SU-DHL-6 (cell line): ENCODE results near the gene GRIK5.

Experiments
- H2AFZ ChIP-seq: fragments of 200-600 bp; sonication (generic); 2 replicates; pipeline ENCODE4 v1.6.1; 2014; ENCODE audit warnings: low read depth, mild to moderate bottlenecking, moderate library complexity, mixed read lengths, antibody characterized with exemption, low read length; ENCODE audit not compliant: severe bottlenecking
- H3F3A ChIP-seq: fragments of 200-600 bp; shearing (Covaris generic); 2 replicates; pipeline ENCODE4 v1.6.0; 2016; ENCODE audit warnings: antibody characterized with exemption, mild to moderate bottlenecking; ENCODE audit not compliant: insufficient read depth
- H3K27ac ChIP-seq: fragments of 200-600 bp; sonication (generic); 2 replicates; pipeline ENCODE4 v1.5.1; 2016; ENCODE audit warnings: low read depth, mild to moderate bottlenecking, low read length, moderate library complexity, mixed read lengths
- H3K27me3 ChIP-seq: fragments of 200-600 bp; sonication (generic), shearing (Covaris generic); 2 replicates; pipeline ENCODE4 v1.6.0; 2014; ENCODE audit warnings: mild to moderate bottlenecking, low read length
- H3K36me3 ChIP-seq: fragments of 200-600 bp; sonication (generic); 2 replicates; pipeline ENCODE4 v1.6.1; 2014; ENCODE audit warnings: mild to moderate bottlenecking, low read length, mixed read lengths
- H3K4me2 ChIP-seq: fragments of 300-600, 200-600 bp; shearing (Covaris generic), sonication (generic); 2 replicates; pipeline ENCODE4 v1.6.0; 2014; ENCODE audit warnings: low read length, low read depth, mild to moderate bottlenecking; ENCODE audit not compliant: poor library complexity, severe bottlenecking
- H3K4me3 ChIP-seq: fragments of 200-600 bp; sonication (generic); 2 replicates; pipeline ENCODE4 v1.5.1; 2014; ENCODE audit warnings: antibody characterized with exemption, low read length, mild to moderate bottlenecking, mixed read lengths; ENCODE audit not compliant: insufficient read depth, poor library complexity, severe bottlenecking
- H3K79me2 ChIP-seq: fragments of 200-600 bp; sonication (generic); 2 replicates; pipeline ENCODE4 v1.6.1; 2014; ENCODE audit warnings: mild to moderate bottlenecking, low read length, moderate library complexity; ENCODE audit not compliant: insufficient read depth
- H3K9ac ChIP-seq: fragments of 200-600 bp; sonication (generic); 2 replicates; pipeline ENCODE4 v1.7.0; 2014; ENCODE audit warnings: mild to moderate bottlenecking, low read length
- H3K9me2 ChIP-seq: fragments of 200-600 bp; sonication (generic); replicated peaks from 2 replicates; pipeline ENCODE4 v1.6.1; 2014; ENCODE audit warnings: low read length; ENCODE audit not compliant: insufficient read depth
- H3K9me3 ChIP-seq: fragments of 200-600 bp; sonication (generic); 2 replicates; pipeline ENCODE4 v1.6.1; 2014; ENCODE audit warnings: low read length, mixed read lengths; ENCODE audit not compliant: insufficient read depth
- H4K20me1 ChIP-seq: fragments of 200-600 bp; sonication (generic); 2 replicates; pipeline ENCODE4 v1.6.1; 2014; ENCODE audit warnings: low read depth, mild to moderate bottlenecking, antibody characterized with exemption, low read length, moderate library complexity, mixed read lengths
- CTCF ChIP-seq: fragments of 200-600 bp; sonication (generic); IDR thresholded peaks from one replicate; pipeline ENCODE4 v1.5.1; 2017; ENCODE audit warnings: antibody characterized with exemption, mild to moderate bottlenecking, low read length, moderate library complexity; ENCODE audit not compliant: insufficient read depth, poor library complexity, severe bottlenecking
- EZH2phosphoT487 ChIP-seq: fragments of 200-600 bp; sonication (generic), shearing (Covaris generic); conservative IDR thresholded peaks from 2 replicates; pipeline ENCODE4 v1.6.1; 2018; ENCODE audit warnings: mild to moderate bottlenecking, antibody characterized with exemption, low read length, moderate library complexity, mixed read lengths

GRIK5 gene

GRCh38 chr19:42088471-42089190 is 18.6 kb upstream of the GRIK5 start:
- no peak overlapping the region for H3K9ac ChIP-seq
- no peak for TF ChIP-seq CTCF
- TF ChIP-seq EZH2phosphoT487 = no peak
- no peaks in the 10 kb centered on the region for H3K79me2 ChIP-seq
- no peak overlapping the region for H3K4me2 ChIP-seq
- no peaks in the 10 kb centered on the region for H3K9me2 ChIP-seq
- H3K4me3 ChIP-seq = no peak overlapping the region
- H3F3A ChIP-seq = peaks cover 20% of the 10 kb centered on the region; the same call in 1 of the 2 replicates
- H4K20me1 ChIP-seq = no peaks in the 10 kb centered on the region
- H3K9me3 ChIP-seq = no peaks in the 10 kb centered on the region
- H3K27ac ChIP-seq = no peak overlapping the region
- no peaks in the 10 kb centered on the region for H3K36me3 ChIP-seq
- no peaks in the 10 kb centered on the region for H3K27me3 ChIP-seq
- H2AFZ ChIP-seq = no peak overlapping the region

- Histone ChIP-seq H2AFZ (no peak overlapping the region), H3F3A (peaks cover 20% of the 10 kb centered on the region; the same call in 1 of the 2 replicates), H4K20me1 (peaks cover 2% of the 10 kb centered on the region; the same call in 1 of the 2 replicates), H3K4me2 (no peak overlapping the region), H3K9ac (no peak overlapping the region), H3K9me3 (no peaks in the 10 kb centered on the region), H3K79me2 (no peaks in the 10 kb centered on the region), H3K36me3 (no peaks in the 10 kb centered on the region), H3K27me3 (no peaks in the 10 kb centered on the region), H3K4me3 (no peak overlapping the region), H3K27ac (no peak overlapping the region), H3K9me2 (no peaks in the 10 kb centered on the region)
- no peak for TF ChIP-seq CTCF
These were observed 17.0 kb upstream of the GRIK5 start for GRCh38 chr19:42086770-42087550.

- Histone ChIP-seq H3K79me2 (peaks cover 1% of the 10 kb centered on the region; the same call in 1 of the 2 replicates), H3K27ac (peak overlapping the region; percentile 10; the same call in 1 of the 2 replicates)
- TF ChIP-seq EZH2phosphoT487 (no peak), CTCF (no peak)
These were observed 16.3 kb upstream of the GRIK5 start for GRCh38 chr19:42086188-42086736.

More at GRCh38 chr19:42086188-42086736, 16.3 kb upstream of the GRIK5 start:
- no peak overlapping the region for H3K4me2 ChIP-seq
- H3F3A ChIP-seq = peaks cover 20% of the 10 kb centered on the region; the same call in 1 of the 2 replicates
- H3K4me3 ChIP-seq = no peak overlapping the region
- no peak overlapping the region for H2AFZ ChIP-seq
- no peak overlapping the region for H3K9ac ChIP-seq
- H3K36me3 ChIP-seq = no peaks in the 10 kb centered on the region
- no peaks in the 10 kb centered on the region for H3K9me2 ChIP-seq
- H3K27me3 ChIP-seq = no peaks in the 10 kb centered on the region
- peaks cover 5% of the 10 kb centered on the region; the same call in 1 of the 2 replicates for H4K20me1 ChIP-seq
- H3K9me3 ChIP-seq = no peaks in the 10 kb centered on the region
